Gastrocnemius medialis (tissue), 4 donors: ENCODE results near the gene KRT80. TPM values are rescaled to one million over a fixed set of nuclear protein-coding genes. Genes with fewer than 3 reads are reported as not detected.
A peak's percentile ranks its signal among the peaks of the same experiment; 100 is the strongest.

Experiments
- ATAC-seq, 2 donors: fragments of 150-250 bp; one replicate each; pipeline ENCODE4 v1.9.1; 2016
- DNase-seq, 2 donors: peaks; one replicate each; pipeline ENCODE4 v3.0.0-alpha.2; 2019
- H3K27ac ChIP-seq, 4 donors: fragments of 200-600 bp; sonication (generic); 1 replicate in 1 of 4; 2 replicates in 3 of 4; pipeline ENCODE4 v1.5.1; 2016 to 2018; ENCODE audit warnings: mild to moderate bottlenecking in 2 of 4, moderate library complexity in 1 of 4
- H3K27me3 ChIP-seq, 3 donors: fragments of 200-600 bp; sonication (generic) in 2 of 3; 1 replicate in 1 of 3; 2 replicates in 2 of 3; pipeline versions ENCODE4 v1.5.1 to v1.6.0; 2016 to 2019; ENCODE audit warnings: mild to moderate bottlenecking in 1 of 3, moderate library complexity in 1 of 3
- H3K36me3 ChIP-seq, 2 donors: fragments of 200-600 bp; sonication (generic) in 1 of 2; one replicate each; pipeline ENCODE4 v1.5.1; 2017 to 2018
- H3K4me1 ChIP-seq, 2 donors: fragments of 200-600 bp; sonication (generic) in 1 of 2; one replicate each; pipeline ENCODE4 v1.5.1; 2016 to 2017; ENCODE audit warnings: mild to moderate bottlenecking in 2 of 2
- H3K4me3 ChIP-seq, 4 donors: fragments of 200-600 bp; sonication (generic) in 3 of 4; 1 replicate in 1 of 4; 2 replicates in 3 of 4; pipeline ENCODE4 v1.5.1; 2016 to 2019; ENCODE audit warnings: mild to moderate bottlenecking in 2 of 4
- H3K9me3 ChIP-seq, 3 donors: fragments of 200-600 bp; sonication (generic) in 2 of 3; 1 replicate in 1 of 3; 2 replicates in 2 of 3; pipeline ENCODE4 v1.5.1; 2016 to 2019
- POLR2A ChIP-seq, 2 donors: fragments of 450-650 bp; IDR thresholded peaks; one replicate each; pipeline ENCODE4 v1.6.1; 2017; ENCODE audit warnings: antibody characterized with exemption in 2 of 2, mild to moderate bottlenecking in 2 of 2, moderate library complexity in 2 of 2
- in situ Hi-C, 4 donors: fragments of 200-750 bp; cut with MboI; loops; one replicate each; pipeline versions ENCODE4 v1.15.0 to v1.8.0; 2017; ENCODE audit warnings: low sequenced_read_pairs in 4 of 4
- intact Hi-C: fragments of 100-400 bp; cut with DNase I; formaldehyde crosslinking; loops from one replicate; pipeline ENCODE4 v1.15.1; 2023; ENCODE audit warnings: low total_unique reads
- total RNA-seq, 4 donors: library from RNA; depleted of rRNA; stranded (reverse); fragments of >200 nt; gene quantifications; one replicate each; pipeline versions ENCODE4 v1.1.0 to v1.2.3, GENCODE V29; 2016
- TF ChIP-seq, protein P1 (sequence below), 5 experiments: fragments of 450-650 bp in 3 of 5; fragments of 200-600 bp in 2 of 5; sonication (generic) in 2 of 5; IDR thresholded peaks in 4 of 5; conservative IDR thresholded peaks in 1 of 5; 1 replicate in 4 of 5; 2 replicates in 1 of 5; pipeline ENCODE4 v1.5.1; 2016 to 2019; ENCODE audit warnings: antibody characterized with exemption in 5 of 5, mild to moderate bottlenecking in 3 of 5, moderate library complexity in 3 of 5

The KRT80 gene
- total RNA-seq, 4 donors from 2014 or later = 0.13 to 0.26 TPM; not detected in 2

DNA sequence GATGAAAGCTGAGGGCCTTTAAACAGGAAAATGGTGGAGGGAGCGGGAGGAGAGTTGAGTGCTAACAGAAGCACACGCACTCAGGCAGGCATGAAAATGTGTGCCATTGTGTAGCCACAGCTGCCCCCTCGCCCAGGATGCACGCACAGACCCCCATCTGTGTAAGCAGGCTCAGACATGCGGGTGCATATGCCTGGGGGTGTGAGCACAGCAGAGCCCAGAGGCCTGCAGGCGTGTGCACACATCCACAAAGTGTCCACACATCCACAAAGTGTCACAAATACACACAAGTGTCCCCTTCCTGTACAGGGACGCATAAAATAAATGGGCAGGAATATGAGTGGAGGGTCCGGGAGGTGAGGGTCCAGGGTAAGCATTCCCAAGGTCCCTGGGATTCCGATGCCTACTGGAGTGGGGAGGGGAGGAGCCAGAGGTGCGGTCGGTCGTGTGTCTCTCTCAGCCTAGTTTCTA lies 40.4 kb upstream of the KRT80 start:
- TF ChIP-seq, protein P1, sequence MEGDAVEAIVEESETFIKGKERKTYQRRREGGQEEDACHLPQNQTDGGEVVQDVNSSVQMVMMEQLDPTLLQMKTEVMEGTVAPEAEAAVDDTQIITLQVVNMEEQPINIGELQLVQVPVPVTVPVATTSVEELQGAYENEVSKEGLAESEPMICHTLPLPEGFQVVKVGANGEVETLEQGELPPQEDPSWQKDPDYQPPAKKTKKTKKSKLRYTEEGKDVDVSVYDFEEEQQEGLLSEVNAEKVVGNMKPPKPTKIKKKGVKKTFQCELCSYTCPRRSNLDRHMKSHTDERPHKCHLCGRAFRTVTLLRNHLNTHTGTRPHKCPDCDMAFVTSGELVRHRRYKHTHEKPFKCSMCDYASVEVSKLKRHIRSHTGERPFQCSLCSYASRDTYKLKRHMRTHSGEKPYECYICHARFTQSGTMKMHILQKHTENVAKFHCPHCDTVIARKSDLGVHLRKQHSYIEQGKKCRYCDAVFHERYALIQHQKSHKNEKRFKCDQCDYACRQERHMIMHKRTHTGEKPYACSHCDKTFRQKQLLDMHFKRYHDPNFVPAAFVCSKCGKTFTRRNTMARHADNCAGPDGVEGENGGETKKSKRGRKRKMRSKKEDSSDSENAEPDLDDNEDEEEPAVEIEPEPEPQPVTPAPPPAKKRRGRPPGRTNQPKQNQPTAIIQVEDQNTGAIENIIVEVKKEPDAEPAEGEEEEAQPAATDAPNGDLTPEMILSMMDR (IDR thresholded peaks at IDR 0.05 in 4 of 5, conservative IDR thresholded peaks at IDR 0.05 in 1 of 5) = no peak
- TF ChIP-seq POLR2A (IDR thresholded peaks at IDR 0.05) = no peak
- Histone ChIP-seq H3K4me1 (peaks cover 0 to 9% of the 10 kb centered on the region in 2 donors), H3K4me3 (no peak overlapping the region), H3K36me3 (no peaks in the 10 kb centered on the region), H3K27ac (no peak overlapping the region), H3K9me3 (no peaks in the 10 kb centered on the region), H3K27me3 (peaks cover 17 to 20% (median 18%) of the 10 kb centered on the region in 3 donors)
- ATAC-seq (no peak), DNase-seq (no peak)
- in situ Hi-C loops (no loop called here), intact Hi-C loops (no loop called here)

DNA sequence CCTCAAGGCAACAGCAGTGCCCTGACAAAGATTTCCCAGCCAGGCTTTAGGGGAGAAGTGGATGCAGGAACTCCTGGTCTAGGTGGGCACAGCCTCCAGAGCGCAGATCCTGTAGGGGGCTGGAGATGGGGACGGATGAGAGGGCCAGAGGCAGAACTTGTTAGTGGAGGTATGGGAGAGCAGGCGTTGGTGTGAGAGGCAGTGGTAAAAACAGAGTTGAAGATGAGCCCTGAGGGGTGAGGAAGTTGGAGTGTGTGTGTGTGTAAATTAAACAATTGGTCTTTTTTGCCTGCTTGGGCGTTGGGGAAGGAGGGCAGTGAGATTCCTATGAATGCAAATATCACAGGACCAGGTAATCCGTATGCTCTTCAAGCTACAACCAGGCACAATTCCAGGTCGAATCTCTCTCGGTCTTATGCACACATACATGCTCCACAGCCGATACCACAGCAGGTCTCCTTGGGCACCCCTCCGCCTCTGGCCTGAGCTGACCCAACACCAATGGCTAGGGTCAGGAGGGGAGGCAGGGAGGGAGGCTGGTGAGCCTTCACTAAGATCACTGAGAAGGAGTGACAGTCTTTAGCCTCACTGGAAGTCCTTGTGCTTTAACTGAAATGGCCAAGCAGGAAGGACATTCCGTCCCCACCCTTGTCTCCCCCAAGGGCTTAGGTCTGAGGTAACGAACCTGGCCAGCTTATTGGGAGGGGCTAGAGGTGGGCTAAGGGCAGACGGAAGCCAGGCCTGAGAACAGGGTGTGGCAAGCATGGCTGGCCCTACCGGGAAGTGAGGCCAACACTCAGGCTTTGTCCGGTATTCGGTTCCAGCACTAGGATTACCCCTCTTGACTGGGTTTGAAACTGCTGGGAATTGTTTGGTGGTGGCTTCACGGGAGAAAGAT lies 39.7 kb upstream of the KRT80 start:
- Histone ChIP-seq H3K9me3 (no peaks in the 10 kb centered on the region), H3K27me3 (peaks cover 17 to 20% (median 18%) of the 10 kb centered on the region in 3 donors), H3K27ac (no peak overlapping the region), H3K4me3 (no peak overlapping the region), H3K36me3 (no peaks in the 10 kb centered on the region), H3K4me1 (peaks cover 0 to 9% of the 10 kb centered on the region in 2 donors)
- intact Hi-C loops (no loop called here), in situ Hi-C loops (no loop called here)
- TF ChIP-seq, protein P1 (IDR thresholded peaks at IDR 0.05 in 4 of 5, conservative IDR thresholded peaks at IDR 0.05 in 1 of 5) = no peak
- no peak for TF ChIP-seq POLR2A (IDR thresholded peaks at IDR 0.05)
- DNase-seq (no peak), ATAC-seq (no peak)

DNA sequence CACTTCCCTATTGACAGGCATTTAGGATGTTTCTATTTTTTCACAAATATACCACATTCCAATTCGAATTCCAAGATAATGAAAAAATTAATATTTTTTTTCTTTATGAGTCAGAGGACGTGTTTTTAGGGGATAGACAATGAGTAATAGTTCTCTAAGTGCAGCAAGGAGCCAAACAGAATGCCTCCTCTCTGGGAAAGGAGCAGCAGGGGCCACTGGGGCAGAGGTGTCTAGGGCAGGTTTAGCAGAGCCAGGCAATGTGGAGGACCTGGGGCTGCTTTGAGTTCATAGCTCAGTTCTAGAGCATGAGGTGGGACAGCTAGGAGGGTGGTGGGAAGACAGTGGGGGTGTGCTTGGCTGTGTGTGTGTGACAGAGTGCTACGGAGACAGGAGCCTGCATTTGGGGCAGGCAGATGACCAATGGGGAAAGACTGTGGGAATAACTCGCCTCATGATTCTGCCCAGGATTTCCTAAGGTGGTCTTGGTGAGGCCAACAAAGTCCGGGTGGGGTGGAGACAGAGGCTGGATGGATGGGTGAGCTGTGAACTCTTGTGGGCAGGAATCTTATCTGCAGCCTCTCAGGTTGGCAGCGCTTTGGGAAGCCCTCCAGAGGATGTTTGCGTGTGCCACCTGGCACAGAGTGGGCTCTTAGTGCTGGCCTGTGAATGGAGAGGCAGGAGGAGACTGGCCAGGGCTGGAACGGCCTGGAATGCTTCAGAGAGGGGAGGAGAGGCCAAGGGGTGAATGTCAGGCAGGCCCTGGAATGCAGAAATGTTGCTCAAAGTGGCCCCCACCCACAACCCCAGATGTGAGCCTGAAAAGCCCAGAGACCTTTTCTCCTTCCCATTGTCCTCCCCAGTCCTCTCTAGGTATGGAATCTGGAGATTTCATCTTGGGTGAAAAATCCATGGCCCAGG lies 38.8 kb upstream of the KRT80 start:
- intact Hi-C loops = no loop called here
- Histone ChIP-seq H3K27ac (no peak overlapping the region), H3K27me3 (peaks cover 17 to 20% (median 18%) of the 10 kb centered on the region in 3 donors), H3K36me3 (no peaks in the 10 kb centered on the region), H3K9me3 (no peaks in the 10 kb centered on the region), H3K4me3 (no peak overlapping the region), H3K4me1 (peaks cover 0 to 9% of the 10 kb centered on the region in 2 donors)
- DNase-seq = no peak
- TF ChIP-seq POLR2A (IDR thresholded peaks at IDR 0.05) = no peak
- TF ChIP-seq, protein P1 (IDR thresholded peaks at IDR 0.05 in 4 of 5, conservative IDR thresholded peaks at IDR 0.05 in 1 of 5) = no peak
- ATAC-seq = peak in 1 of 2 donors; percentile 55
- in situ Hi-C loops = no loop called here

DNA sequence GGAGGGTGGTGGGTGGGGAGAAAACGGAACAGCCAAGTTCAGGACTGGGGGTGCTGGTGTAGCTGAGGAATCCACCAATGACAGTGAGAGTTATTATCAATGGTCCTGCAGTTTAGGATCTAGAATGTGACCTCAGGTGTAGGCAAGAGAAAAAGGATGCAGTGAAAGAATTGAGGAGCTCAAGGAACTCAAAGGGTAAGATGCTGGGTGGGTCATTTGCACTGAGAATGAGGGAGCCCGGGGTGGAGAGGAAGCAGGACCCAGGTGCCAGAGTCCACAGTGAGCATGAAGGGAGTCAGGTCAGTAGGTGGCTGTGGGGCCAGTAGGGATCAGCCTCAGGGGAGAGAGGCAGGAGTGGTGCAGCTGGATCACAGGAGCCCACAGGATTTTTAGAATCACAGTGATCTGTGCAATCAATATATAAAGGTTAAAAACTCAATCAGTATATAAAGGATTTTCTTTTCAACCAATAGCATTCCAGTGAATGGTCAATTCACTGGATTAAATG lies 38.1 kb upstream of the KRT80 start:
- intact Hi-C loops = no loop called here
- Histone ChIP-seq H3K27ac (no peak overlapping the region), H3K27me3 (peaks cover 17 to 20% (median 18%) of the 10 kb centered on the region in 3 donors)

More for the DNA sequence above, 38.1 kb upstream of the KRT80 start:
- Histone ChIP-seq H3K4me3 (no peak overlapping the region), H3K9me3 (no peaks in the 10 kb centered on the region), H3K4me1 (peaks cover 0 to 9% of the 10 kb centered on the region in 2 donors), H3K36me3 (no peaks in the 10 kb centered on the region)
- ATAC-seq = no peak
- TF ChIP-seq, protein P1 (IDR thresholded peaks at IDR 0.05 in 4 of 5, conservative IDR thresholded peaks at IDR 0.05 in 1 of 5) = no peak
- no peak for TF ChIP-seq POLR2A (IDR thresholded peaks at IDR 0.05)
- in situ Hi-C loops = no loop called here
- no peak for DNase-seq
